Stomach smooth muscle (tissue), 2 donors: ENCODE results near the gene HPSE2.

Source experiments
- H3K27ac ChIP-seq: one replicate; pipeline ENCODE4 v1.7.0; 2013; ENCODE audit warnings: mild to moderate bottlenecking, low read length, inconsistent platforms
- H3K27me3 ChIP-seq, 2 donors: one replicate each; pipeline ENCODE4 v1.7.0; 2013; ENCODE audit warnings: low read length in 2 of 2; ENCODE audit not compliant: insufficient read depth in 2 of 2, control insufficient read depth in 1 of 2
- H3K36me3 ChIP-seq, 2 donors: one replicate each; pipeline ENCODE4 v1.7.0; 2013; ENCODE audit warnings: low read length in 2 of 2; ENCODE audit not compliant: control insufficient read depth in 2 of 2, insufficient read depth in 2 of 2
- H3K4me1 ChIP-seq: one replicate; pipeline ENCODE4 v1.7.0; 2013; ENCODE audit warnings: low read length; ENCODE audit not compliant: control insufficient read depth, insufficient read depth
- H3K4me3 ChIP-seq, 2 donors: one replicate each; pipeline ENCODE4 v1.7.0; 2013; ENCODE audit warnings: low read length in 2 of 2
- H3K9ac ChIP-seq, 2 donors: one replicate each; pipeline ENCODE4 v1.7.0; 2013; ENCODE audit warnings: low read length in 2 of 2, mild to moderate bottlenecking in 1 of 2
- H3K9me3 ChIP-seq, 2 donors: one replicate each; pipeline ENCODE4 v1.7.0; 2013; ENCODE audit warnings: low read length in 2 of 2; ENCODE audit not compliant: control insufficient read depth in 2 of 2
- donor health status: healthy.
- donor health status: Pancreatic carcinoma.

Gene HPSE2

DNA sequence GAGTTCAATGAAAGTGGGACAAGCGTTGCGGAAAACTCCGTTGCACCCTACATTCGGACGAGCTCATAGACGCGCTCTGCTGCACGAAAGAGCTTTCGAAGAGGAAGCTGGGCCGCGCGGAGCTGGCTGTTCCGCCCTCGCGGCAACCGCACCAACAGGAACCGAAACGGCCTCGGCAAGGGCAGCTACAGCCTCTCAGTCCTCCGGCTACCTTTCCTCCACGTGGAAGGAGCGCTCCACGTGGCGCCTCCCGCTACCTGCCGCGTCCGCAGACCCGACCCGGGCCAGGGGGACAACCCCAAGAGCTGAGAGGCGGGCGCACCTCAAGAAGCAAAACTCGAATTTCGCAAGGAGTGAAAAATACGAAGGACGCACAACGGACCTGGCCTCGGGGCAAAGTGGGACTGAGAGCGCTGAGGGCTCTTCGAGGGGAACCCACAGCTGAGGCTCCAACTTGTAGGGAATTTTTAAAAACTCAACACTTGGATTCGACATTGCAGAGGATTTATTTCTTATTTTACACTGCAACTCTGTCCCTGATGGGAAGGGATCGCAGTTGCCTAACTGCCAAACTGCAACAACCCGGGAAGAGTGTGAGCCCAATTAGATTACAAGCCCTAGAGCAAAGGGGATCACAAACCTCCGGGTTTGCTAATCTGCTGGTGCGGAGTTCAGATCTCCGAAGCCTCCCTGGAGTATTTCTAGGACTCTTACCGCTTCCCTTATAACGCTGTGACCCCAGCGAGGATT lies 1.4 kb downstream of the HPSE2 start:
- Histone ChIP-seq H3K9ac (no peak overlapping the region), H3K36me3 (no peaks in the 10 kb centered on the region), H3K4me3 (peak overlapping the region; percentile 58 to 77), H3K9me3 (no peaks in the 10 kb centered on the region), H3K27ac (no peak overlapping the region), H3K27me3 (peaks cover 47 to 66% of the 10 kb centered on the region in 2 donors), H3K4me1 (peaks cover 24% of the 10 kb centered on the region)

- Histone ChIP-seq H3K4me1 (peaks cover 24% of the 10 kb centered on the region), H3K27me3 (peaks cover 47 to 69% of the 10 kb centered on the region in 2 donors), H3K27ac (no peak overlapping the region), H3K9ac (no peak overlapping the region), H3K4me3 (peak overlapping the region; percentile 58 to 77), H3K9me3 (no peaks in the 10 kb centered on the region), H3K36me3 (no peaks in the 10 kb centered on the region)
These were observed 2.0 kb downstream of the HPSE2 start for GRCh38 chr10:99233689-99234037.

DNA sequence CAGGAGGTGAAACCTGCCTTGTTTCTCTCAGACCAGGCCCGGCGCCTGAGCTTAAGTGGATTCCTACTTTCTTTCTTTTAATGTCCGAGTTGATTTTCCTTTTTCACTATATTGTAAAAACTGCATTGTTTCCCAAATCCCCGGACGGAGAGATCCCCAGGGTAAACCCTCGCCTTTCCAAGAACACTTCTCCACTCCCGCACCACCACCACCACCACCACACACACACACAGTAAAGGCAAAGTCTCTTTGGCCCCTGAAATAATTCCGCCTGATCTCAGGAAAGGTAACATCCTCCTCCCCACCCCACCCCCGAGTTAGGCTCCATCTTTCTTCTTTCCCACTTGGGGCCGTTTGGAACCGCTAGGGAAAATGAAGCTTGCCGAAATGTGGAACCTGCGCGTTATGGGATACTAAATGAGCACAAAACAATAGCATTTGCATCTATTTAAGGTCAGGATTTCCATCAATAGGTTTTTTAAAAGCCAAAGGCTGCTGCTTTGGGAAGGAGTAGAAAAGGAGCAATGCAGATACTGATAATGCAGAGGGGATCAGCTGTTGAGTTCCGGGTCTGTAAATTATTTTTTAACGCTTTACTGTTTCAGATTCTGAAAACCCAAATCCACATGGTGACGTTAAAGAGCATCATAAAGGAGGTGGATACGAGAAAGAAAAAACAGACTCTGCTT lies 2.5 kb downstream of the HPSE2 start:
- no peak overlapping the region for H3K9ac ChIP-seq
- no peaks in the 10 kb centered on the region for H3K9me3 ChIP-seq
- peak overlapping the region; percentile 58 to 77 for H3K4me3 ChIP-seq
- H3K4me1 ChIP-seq: peaks cover 24% of the 10 kb centered on the region
- H3K27ac ChIP-seq: no peak overlapping the region
- peaks cover 47 to 71% of the 10 kb centered on the region in 2 donors for H3K27me3 ChIP-seq
- H3K36me3 ChIP-seq: no peaks in the 10 kb centered on the region

- peaks cover 47 to 70% of the 10 kb centered on the region in 2 donors for H3K27me3 ChIP-seq
- H3K27ac ChIP-seq: no peak overlapping the region
- H3K4me3 ChIP-seq: peak overlapping the region in 1 of 2 donors; percentile 35
- H3K4me1 ChIP-seq: peaks cover 24% of the 10 kb centered on the region
- H3K9ac ChIP-seq: no peak overlapping the region
- H3K36me3 ChIP-seq: no peaks in the 10 kb centered on the region
- H3K9me3 ChIP-seq: no peaks in the 10 kb centered on the region
These were observed 3.2 kb downstream of the HPSE2 start for GRCh38 chr10:99232360-99232999.

GRCh38 chr10:99224766-99225165 lies 10.9 kb downstream of the HPSE2 start:
- Histone ChIP-seq H3K27me3 (peaks cover 0 to 7% of the 10 kb centered on the region in 2 donors), H3K4me1 (no peaks in the 10 kb centered on the region), H3K9ac (no peak overlapping the region), H3K36me3 (no peaks in the 10 kb centered on the region), H3K9me3 (no peaks in the 10 kb centered on the region), H3K4me3 (no peak overlapping the region), H3K27ac (no peak overlapping the region)

DNA sequence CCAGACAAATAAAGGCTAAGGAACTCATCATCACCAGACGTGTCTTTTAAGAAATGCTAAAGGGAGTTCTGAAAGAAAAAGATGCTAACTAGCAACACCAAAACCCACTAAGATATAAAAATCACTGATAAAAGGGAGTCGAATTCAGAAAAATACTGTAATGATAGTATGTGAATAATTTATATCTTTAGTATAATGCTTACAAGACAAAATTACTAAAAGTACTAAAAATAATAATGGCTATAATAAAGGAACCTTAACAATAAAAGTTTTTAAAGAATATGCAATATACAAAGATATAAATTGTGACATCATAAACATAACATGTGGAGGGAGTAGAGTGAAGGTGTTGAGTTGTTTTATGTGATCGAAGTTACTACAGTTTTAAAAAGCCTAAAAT lies 28.3 kb downstream of the HPSE2 start:
- Histone ChIP-seq H3K36me3 (no peaks in the 10 kb centered on the region), H3K4me1 (no peaks in the 10 kb centered on the region), H3K9me3 (no peaks in the 10 kb centered on the region), H3K9ac (no peak overlapping the region), H3K27ac (no peak overlapping the region), H3K4me3 (no peak overlapping the region), H3K27me3 (no peaks in the 10 kb centered on the region)

DNA sequence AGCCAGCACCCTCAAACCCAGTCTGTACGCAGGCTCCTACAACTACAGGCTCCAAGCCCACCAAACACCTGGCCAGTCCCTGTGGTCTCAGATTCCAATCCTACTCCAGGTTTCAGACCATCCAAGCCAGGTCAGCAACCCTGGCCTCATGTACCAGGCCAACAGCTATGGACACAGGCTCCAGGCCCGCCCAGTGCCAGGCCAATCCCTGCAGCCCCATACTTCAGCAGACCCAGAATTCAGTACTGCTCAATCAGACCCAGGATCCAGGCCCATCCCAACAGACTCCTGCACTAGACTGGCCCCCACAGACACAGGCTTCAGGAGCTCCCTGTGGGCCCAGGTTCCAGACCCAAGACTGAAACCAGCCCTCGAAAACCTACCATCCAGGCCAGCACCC lies 32.3 kb downstream of the HPSE2 start:
- no peaks in the 10 kb centered on the region for H3K9me3 ChIP-seq
- H3K9ac ChIP-seq: no peak overlapping the region

DNA sequence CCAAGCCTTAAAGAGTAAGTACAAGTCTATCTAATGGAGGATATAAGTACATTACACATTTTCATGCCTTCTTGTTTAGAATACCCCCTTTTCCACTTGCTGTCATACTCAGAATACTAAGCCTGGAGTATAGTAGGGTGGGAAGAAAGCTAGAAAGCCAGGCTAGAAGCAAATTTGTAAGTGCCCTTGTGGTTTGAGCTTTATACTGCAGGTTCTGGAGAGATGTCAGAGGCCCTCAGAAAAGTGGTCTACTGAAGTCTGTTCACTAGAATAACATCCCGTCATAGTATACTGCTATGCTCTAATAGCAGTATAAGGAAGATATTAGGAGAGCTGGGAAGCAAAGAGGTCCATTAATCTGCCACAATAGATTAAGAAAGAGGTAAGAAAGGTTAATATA lies 62.7 kb downstream of the HPSE2 start:
- Histone ChIP-seq H3K4me3 (no peak overlapping the region), H3K9me3 (no peaks in the 10 kb centered on the region), H3K36me3 (no peaks in the 10 kb centered on the region), H3K4me1 (no peaks in the 10 kb centered on the region), H3K27ac (no peak overlapping the region), H3K27me3 (no peaks in the 10 kb centered on the region), H3K9ac (no peak overlapping the region)

More for the DNA sequence above, 32.3 kb downstream of the HPSE2 start:
- H3K27me3 ChIP-seq: no peaks in the 10 kb centered on the region
- H3K36me3 ChIP-seq: no peaks in the 10 kb centered on the region
- no peak overlapping the region for H3K27ac ChIP-seq
- no peak overlapping the region for H3K4me3 ChIP-seq
- no peaks in the 10 kb centered on the region for H3K4me1 ChIP-seq

DNA sequence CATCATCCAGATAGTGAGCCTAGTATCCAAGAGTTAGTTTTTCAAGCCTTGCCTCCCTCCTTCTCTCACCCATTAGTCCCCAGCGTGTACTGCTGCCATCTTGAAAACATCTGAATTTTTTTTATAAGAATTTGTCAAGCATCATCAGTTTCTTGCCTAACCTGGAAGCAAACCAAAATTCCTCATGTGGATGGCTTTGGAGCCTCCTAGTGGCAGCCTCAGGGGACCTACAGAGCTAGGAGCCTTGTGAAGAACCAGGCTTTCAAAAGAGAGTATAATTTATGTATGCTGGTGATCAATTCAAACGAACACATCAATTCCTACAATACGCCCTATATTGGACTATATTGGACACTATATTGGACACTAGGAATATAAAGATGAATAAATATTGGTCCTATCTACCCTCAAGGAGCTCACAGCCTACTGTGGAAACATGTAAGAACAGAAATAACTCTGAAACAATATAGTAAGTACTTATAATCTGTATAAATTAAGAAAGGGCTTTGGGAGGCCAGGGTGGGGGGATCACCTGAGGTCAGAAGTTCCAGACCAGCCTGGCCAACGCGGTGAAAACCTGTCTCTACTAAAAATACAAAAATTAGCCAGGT lies 63.4 kb downstream of the HPSE2 start:
- Histone ChIP-seq H3K4me3 (no peak overlapping the region), H3K27me3 (no peaks in the 10 kb centered on the region), H3K36me3 (no peaks in the 10 kb centered on the region), H3K27ac (no peak overlapping the region), H3K4me1 (no peaks in the 10 kb centered on the region), H3K9me3 (no peaks in the 10 kb centered on the region), H3K9ac (no peak overlapping the region)

GRCh38 chr10:99170116-99170675 lies 65.5 kb downstream of the HPSE2 start:
- no peaks in the 10 kb centered on the region for H3K36me3 ChIP-seq
- H3K9me3 ChIP-seq: no peaks in the 10 kb centered on the region
- no peaks in the 10 kb centered on the region for H3K4me1 ChIP-seq
- H3K27ac ChIP-seq: no peak overlapping the region
- no peak overlapping the region for H3K9ac ChIP-seq
- H3K27me3 ChIP-seq: no peaks in the 10 kb centered on the region
- no peak overlapping the region for H3K4me3 ChIP-seq
